HG02852 (cell line): ENCODE results near the gene ZFAND6.

ENCODE experiments used
- ATAC-seq: cut with Tn5 transposase; IDR thresholded peaks from one replicate; pipeline ENCODE4 v1.9.1; 2021; ENCODE audit warnings: mild to moderate bottlenecking, moderate library complexity; ENCODE audit not compliant: unreplicated experiment

The ZFAND6 gene

GRCh38 chr15:80186597-80186996 lies 127.1 kb downstream of the ZFAND6 start:
- ATAC-seq = no peak
